Effector memory CD4-positive, alpha-beta T cell (primary cell): ENCODE results near the gene TGFB3.

Experiments used
- DNase-seq, 3 donors: peaks; one replicate each; pipeline ENCODE4 v3.0.0-alpha.2; 2020
- H3K27ac ChIP-seq: 2 replicates; pipeline ENCODE4 v1.7.0; 2013; ENCODE audit warnings: mild to moderate bottlenecking, low read length, moderate library complexity; ENCODE audit not compliant: insufficient read depth, poor library complexity, severe bottlenecking
- H3K27me3 ChIP-seq: replicated peaks from 2 replicates; pipeline ENCODE4 v1.7.0; 2013; ENCODE audit warnings: mild to moderate bottlenecking, low read length; ENCODE audit not compliant: insufficient read depth, control insufficient read depth, poor library complexity, severe bottlenecking
- H3K36me3 ChIP-seq: 2 replicates; pipeline ENCODE4 v1.7.0; 2013; ENCODE audit warnings: mild to moderate bottlenecking, low read length, moderate library complexity; ENCODE audit not compliant: control insufficient read depth, insufficient read depth
- H3K4me1 ChIP-seq: 2 replicates; pipeline ENCODE4 v1.7.0; 2013; ENCODE audit warnings: low read length, mild to moderate bottlenecking; ENCODE audit not compliant: control insufficient read depth, insufficient read depth, poor library complexity, severe bottlenecking
- H3K4me3 ChIP-seq: 2 replicates; pipeline ENCODE4 v1.7.0; 2013; ENCODE audit warnings: low read length, low read depth, mild to moderate bottlenecking; ENCODE audit not compliant: insufficient read depth, poor library complexity, severe bottlenecking
- H3K9me3 ChIP-seq: 2 replicates; pipeline ENCODE4 v1.7.0; 2013; ENCODE audit warnings: mild to moderate bottlenecking, low read length, moderate library complexity; ENCODE audit not compliant: control insufficient read depth

Gene TGFB3

DNA sequence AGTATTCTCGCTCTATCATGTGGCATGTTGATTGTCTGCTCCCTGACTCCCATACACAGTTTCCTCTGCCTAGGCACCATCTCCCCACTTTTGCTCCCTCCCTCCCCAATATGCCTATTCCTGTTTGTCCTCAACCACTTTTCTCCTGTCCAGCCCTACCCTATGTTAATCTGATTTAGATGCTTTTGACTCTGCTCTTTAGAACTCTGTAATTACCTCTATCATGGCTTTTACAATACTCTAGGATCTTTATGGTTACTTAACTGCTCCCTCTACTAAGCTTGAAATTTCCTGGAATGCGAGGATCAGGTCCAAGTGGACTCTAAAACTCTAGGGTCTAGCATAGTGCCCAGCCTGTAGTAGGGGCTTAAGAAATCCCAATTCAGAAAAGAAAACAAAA lies 68.6 kb downstream of the TGFB3 start:
- H3K36me3 ChIP-seq: no peaks in the 10 kb centered on the region
- H3K27ac ChIP-seq: no peak overlapping the region
- H3K27me3 ChIP-seq: no peaks in the 10 kb centered on the region
- no peak for DNase-seq
- H3K4me3 ChIP-seq: no peak overlapping the region
- H3K4me1 ChIP-seq: no peaks in the 10 kb centered on the region
- H3K9me3 ChIP-seq: no peaks in the 10 kb centered on the region

DNA sequence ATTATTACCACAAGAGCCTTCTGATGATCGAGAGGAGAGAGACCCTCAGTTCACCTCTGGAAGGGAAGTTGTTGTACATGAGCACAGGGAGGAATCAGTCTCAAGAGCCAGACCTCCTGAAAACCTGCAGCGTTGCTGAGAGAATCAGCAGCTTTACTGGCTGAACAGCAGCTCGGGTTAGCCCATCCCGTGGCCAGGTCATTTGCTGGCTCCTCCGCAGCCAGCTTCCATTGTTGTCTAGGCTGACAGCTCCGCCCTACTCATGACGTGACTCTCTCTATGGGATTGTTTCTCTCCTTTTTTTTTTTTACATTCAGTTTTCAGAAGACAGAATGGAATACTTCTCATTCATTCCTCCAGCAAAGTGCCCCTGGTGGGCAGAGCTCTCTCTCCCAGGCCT lies 69.9 kb downstream of the TGFB3 start:
- Histone ChIP-seq H3K4me1 (no peaks in the 10 kb centered on the region), H3K27me3 (no peaks in the 10 kb centered on the region), H3K27ac (no peak overlapping the region), H3K36me3 (no peaks in the 10 kb centered on the region), H3K9me3 (no peaks in the 10 kb centered on the region), H3K4me3 (no peak overlapping the region)
- DNase-seq: no peak

DNA sequence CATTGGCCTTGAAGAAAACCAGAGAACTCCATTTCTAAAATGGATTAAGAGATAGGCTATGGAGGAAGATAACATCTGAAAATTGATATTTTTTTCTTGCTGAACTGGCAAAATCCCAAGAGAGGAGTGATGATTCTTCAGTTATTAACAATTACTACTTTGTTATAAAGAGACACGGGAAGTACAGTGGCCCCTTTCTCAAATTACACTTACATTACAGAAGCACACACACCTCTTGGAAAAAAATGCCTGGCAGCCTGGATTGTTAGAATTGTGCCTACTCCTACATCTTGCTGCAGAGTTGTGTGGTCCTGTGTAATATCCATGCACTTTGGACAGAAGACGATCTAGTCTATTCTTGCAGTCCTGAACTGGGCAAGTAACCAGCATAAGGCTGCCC lies 71.7 kb downstream of the TGFB3 start:
- DNase-seq: no peak
- no peaks in the 10 kb centered on the region for H3K9me3 ChIP-seq

GRCh38 chr14:75909630-75910029 lies 72.2 kb downstream of the TGFB3 start:
- Histone ChIP-seq H3K4me1 (no peaks in the 10 kb centered on the region), H3K36me3 (no peaks in the 10 kb centered on the region), H3K9me3 (no peaks in the 10 kb centered on the region), H3K27ac (no peak overlapping the region), H3K27me3 (no peaks in the 10 kb centered on the region), H3K4me3 (no peak overlapping the region)
- no peak for DNase-seq

More for the DNA sequence above, 71.7 kb downstream of the TGFB3 start:
- Histone ChIP-seq H3K27ac (no peak overlapping the region), H3K27me3 (no peaks in the 10 kb centered on the region), H3K36me3 (no peaks in the 10 kb centered on the region), H3K4me1 (no peaks in the 10 kb centered on the region), H3K4me3 (no peak overlapping the region)
